ENCODE results near the gene MT2A. TPM values are rescaled to one million over a fixed set of nuclear protein-coding genes. Genes with fewer than 3 reads are reported as not detected.

The MT2A gene
- total RNA-seq, 1 donor, result 21.2 TPM

GRCh38 chr16:56631832-56632155, 23.4 kb downstream of the MT2A start:
- no peak for DNase-seq (ENCODE audit: low read depth)
- peak overlapping the region; percentile 46 for H3K4me3 ChIP-seq (ENCODE audit: low read depth, low read length)
- TF ChIP-seq CTCF (IDR thresholded peaks at IDR 0.05; ENCODE audit: insufficient read depth, low read depth, low read length), result no peak

GRCh38 chr16:56632156-56632847, 23.9 kb downstream of the MT2A start, which contains the start of gene MT1M:
Gene MT1M, plus strand, starts transcription at chr16:56632659. Its CDS starts 73 bp downstream, at chr16:56632732.
- no peak for TF ChIP-seq CTCF (IDR thresholded peaks at IDR 0.05; ENCODE audit: insufficient read depth, low read depth, low read length)
- DNase-seq (ENCODE audit: low read depth), result no peak
- peak within 1 kb of the TSS; percentile 46 for H3K4me3 ChIP-seq (ENCODE audit: low read depth, low read length)

- TF ChIP-seq CTCF (IDR thresholded peaks at IDR 0.05; ENCODE audit: insufficient read depth, low read depth, low read length), result no peak
- peak overlapping the region; percentile 46 for H3K4me3 ChIP-seq (ENCODE audit: low read depth, low read length)
Measured at GRCh38 chr16:56632848-56633365, 24.5 kb downstream of the MT2A start.

GRCh38 chr16:56633535-56633934, 25.2 kb downstream of the MT2A start:
- TF ChIP-seq CTCF (IDR thresholded peaks at IDR 0.05; ENCODE audit: insufficient read depth, low read depth, low read length), result no peak
- no peak for DNase-seq (ENCODE audit: low read depth)
- H3K4me3 ChIP-seq (ENCODE audit: low read depth, low read length), result no peak overlapping the region

More at GRCh38 chr16:56632848-56633365, 24.5 kb downstream of the MT2A start:
- no peak for DNase-seq (ENCODE audit: low read depth)

DNA sequence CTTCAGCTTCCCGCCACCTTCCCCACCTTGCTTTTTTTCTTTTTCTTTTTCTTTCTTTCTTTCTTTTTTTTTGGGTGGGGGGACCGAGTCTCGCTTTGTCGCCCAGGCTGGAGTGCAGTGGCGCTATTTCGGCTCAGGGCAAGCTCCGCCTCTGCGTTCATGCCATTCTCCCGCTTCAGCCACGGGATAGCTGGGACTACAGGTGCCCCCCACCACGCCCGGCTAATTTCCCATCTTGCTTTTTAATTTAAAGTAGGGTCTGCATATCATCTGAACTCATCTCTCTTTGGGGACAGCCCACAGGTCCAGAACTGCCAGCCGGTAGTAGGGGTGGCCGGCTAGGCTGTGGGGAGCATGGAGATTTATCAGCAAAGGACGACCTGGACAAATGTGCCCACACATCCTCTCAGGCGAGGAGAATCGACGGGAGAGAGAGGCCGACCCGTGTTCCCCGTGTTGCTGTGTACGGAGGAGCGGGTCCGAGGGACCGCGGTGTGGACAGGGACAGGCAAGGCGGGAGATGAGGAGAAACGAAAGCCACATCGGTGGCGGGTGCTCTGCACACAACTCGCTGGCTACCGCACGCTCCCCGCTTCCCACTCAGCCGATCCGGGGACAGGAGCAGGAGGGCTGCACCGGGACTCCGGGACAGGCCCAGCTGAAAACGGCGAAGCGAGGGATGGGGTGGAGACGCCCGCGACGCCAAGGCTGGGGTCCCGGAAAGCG, 26.5 kb downstream of the MT2A start:
- H3K4me3 ChIP-seq (ENCODE audit: low read depth, low read length), result peak overlapping the region; percentile 32
- no peak for DNase-seq (ENCODE audit: low read depth)
- no peak for TF ChIP-seq CTCF (IDR thresholded peaks at IDR 0.05; ENCODE audit: insufficient read depth, low read depth, low read length)

DNA sequence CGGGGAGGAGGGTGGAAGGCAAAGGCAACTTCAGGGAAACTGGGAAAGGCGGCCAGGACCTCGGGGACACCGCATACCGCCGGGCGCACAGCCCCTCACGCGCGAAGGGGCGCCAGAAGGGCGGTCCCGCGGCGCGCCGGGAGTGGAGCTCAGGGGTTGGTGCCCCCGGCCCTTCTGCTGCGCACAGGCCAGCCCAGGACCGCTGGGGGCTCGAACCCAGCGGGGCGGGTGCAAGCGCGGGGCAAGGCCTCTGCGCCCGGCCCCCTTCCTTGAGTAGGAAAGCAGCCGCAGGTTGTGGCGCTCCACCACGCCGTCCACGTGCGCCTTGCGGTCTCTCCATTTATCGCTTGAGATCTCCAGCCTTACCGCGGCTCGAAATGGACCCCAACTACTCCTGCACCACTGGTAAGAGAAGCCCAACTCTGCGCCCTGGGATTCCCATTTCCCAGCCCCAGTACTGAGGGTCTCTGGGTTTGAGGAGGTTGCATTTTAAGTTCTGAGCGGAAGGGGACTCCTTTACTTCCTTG, 27.1 kb downstream of the MT2A start:
- no peak for DNase-seq (ENCODE audit: low read depth)
- TF ChIP-seq CTCF (IDR thresholded peaks at IDR 0.05; ENCODE audit: insufficient read depth, low read depth, low read length), result no peak
- peak overlapping the region; percentile 32 for H3K4me3 ChIP-seq (ENCODE audit: low read depth, low read length)
